CD4-positive, alpha-beta T cell treated with Interleukin-4 for 4 hours (primary cell): ENCODE results near the gene COL20A1.
"Not testable (repeated sequence)": the region's sequence is repeated elsewhere in the genome, so short reads cannot be mapped to it uniquely, and the experiment has no call there.

Source experiments
- DNase-seq: peaks from one replicate; pipeline ENCODE4 v3.0.0-alpha.2; 2020

COL20A1 gene

GRCh38 chr20:63292292-63292701 is 689 bp upstream of the COL20A1 start:
- DNase-seq, result no peak

GRCh38 chr20:63293456-63293855 is 470 bp downstream of the COL20A1 start:
- no peak for DNase-seq

- DNase-seq, result no peak
Observed at GRCh38 chr20:63293871-63294535, 1.0 kb downstream of the COL20A1 start.

- no peak for DNase-seq
Observed at GRCh38 chr20:63294536-63294900, 1.5 kb downstream of the COL20A1 start.

GRCh38 chr20:63295018-63295417 is 2.0 kb downstream of the COL20A1 start:
- no peak for DNase-seq

- DNase-seq, result no peak
Observed at GRCh38 chr20:63295422-63295821, 2.4 kb downstream of the COL20A1 start.

- DNase-seq, result no peak
Observed at GRCh38 chr20:63295846-63296245, 2.9 kb downstream of the COL20A1 start.

- no peak for DNase-seq
Observed at GRCh38 chr20:63296531-63297299, 3.7 kb downstream of the COL20A1 start.

GRCh38 chr20:63297371-63297781 is 4.4 kb downstream of the COL20A1 start:
- DNase-seq, result no peak

GRCh38 chr20:63297796-63298572 is 5.0 kb downstream of the COL20A1 start:
- DNase-seq, result no peak

GRCh38 chr20:63298731-63299312 is 5.8 kb downstream of the COL20A1 start:
- no peak for DNase-seq

- no peak for DNase-seq
Observed at GRCh38 chr20:63301671-63302070, 8.7 kb downstream of the COL20A1 start.

GRCh38 chr20:63303095-63303666 is 10.2 kb downstream of the COL20A1 start:
- no peak for DNase-seq

GRCh38 chr20:63305393-63305792 is 12.4 kb downstream of the COL20A1 start:
- DNase-seq, result no peak

GRCh38 chr20:63305933-63306672 is 13.1 kb downstream of the COL20A1 start:
- not testable (repeated sequence) for DNase-seq

- no peak for DNase-seq
Observed at GRCh38 chr20:63306673-63307537, 13.9 kb downstream of the COL20A1 start.

GRCh38 chr20:63307538-63308217 is 14.7 kb downstream of the COL20A1 start:
- DNase-seq, result no peak

- no peak for DNase-seq
Observed at GRCh38 chr20:63308218-63308911, 15.4 kb downstream of the COL20A1 start.

GRCh38 chr20:63309261-63310071 is 16.5 kb downstream of the COL20A1 start:
- DNase-seq, result peak; percentile 6
